Karpas-422 (cell line): ENCODE results near the gene HPCA. TPM values are rescaled to one million over a fixed set of nuclear protein-coding genes. Genes with fewer than 3 reads are reported as not detected.
A peak's percentile ranks its signal among the peaks of the same experiment; 100 is the strongest.
"Not testable (repeated sequence)": the region's sequence is repeated elsewhere in the genome, so short reads cannot be mapped to it uniquely, and the experiment has no call there.

Source experiments
- DNase-seq: peaks from one replicate; pipeline ENCODE4 v3.0.0-alpha.2; 2015
- H2AFZ ChIP-seq: fragments of 200-600 bp; sonication (generic); 2 replicates; pipeline ENCODE4 v1.6.1; 2014; ENCODE audit warnings: antibody characterized with exemption, low read length, mixed read lengths
- H3K27ac ChIP-seq: fragments of 200-600 bp; sonication (generic); 2 replicates; pipeline ENCODE4 v1.5.1; 2014; ENCODE audit warnings: mild to moderate bottlenecking, low read length, moderate library complexity
- H3K27me3 ChIP-seq: fragments of 200-600 bp; sonication (generic); 2 replicates; pipeline ENCODE4 v1.6.1; 2014; ENCODE audit warnings: low read length, mixed read lengths
- H3K36me3 ChIP-seq: fragments of 200-600 bp; sonication (generic); 2 replicates; pipeline ENCODE4 v1.6.1; 2014; ENCODE audit warnings: low read length, mixed read lengths; ENCODE audit not compliant: insufficient read depth
- H3K4me1 ChIP-seq: fragments of 200-600 bp; sonication (generic); 2 replicates; pipeline ENCODE4 v1.6.1; 2014; ENCODE audit warnings: mild to moderate bottlenecking, low read length, mixed read lengths
- H3K4me2 ChIP-seq: fragments of 200-600 bp; sonication (generic); 2 replicates; pipeline ENCODE4 v1.6.1; 2014; ENCODE audit warnings: low read length, low read depth, mild to moderate bottlenecking; ENCODE audit not compliant: poor library complexity, severe bottlenecking
- H3K4me3 ChIP-seq: fragments of 200-600 bp; sonication (generic); 2 replicates; pipeline ENCODE4 v1.5.1; 2014; ENCODE audit warnings: mild to moderate bottlenecking, antibody characterized with exemption, low read length, mixed read lengths
- H3K79me2 ChIP-seq: fragments of 200-600 bp; sonication (generic); 2 replicates; pipeline ENCODE4 v1.6.1; 2014; ENCODE audit warnings: mild to moderate bottlenecking, low read length, mixed read lengths
- H3K9ac ChIP-seq: fragments of 200-600 bp; sonication (generic); 2 replicates; pipeline ENCODE4 v1.6.0; 2014; ENCODE audit warnings: low read length
- H3K9me2 ChIP-seq: fragments of 200-600 bp; sonication (generic), shearing (Covaris generic); replicated peaks from 2 replicates; pipeline ENCODE4 v1.6.0; 2014; ENCODE audit warnings: mild to moderate bottlenecking, low read length, moderate library complexity; ENCODE audit not compliant: insufficient read depth
- H3K9me3 ChIP-seq: fragments of 300-700, 200-600 bp; sonication (generic); 2 replicates; pipeline ENCODE4 v1.6.1; 2014; ENCODE audit warnings: low read length, mixed read lengths
- H4K20me1 ChIP-seq: fragments of 200-600 bp; sonication (generic); 2 replicates; pipeline ENCODE4 v1.6.1; 2014; ENCODE audit warnings: mild to moderate bottlenecking, antibody characterized with exemption, low read length, low read depth; ENCODE audit not compliant: insufficient read depth
- total RNA-seq: library from RNA; depleted of rRNA; stranded (reverse); fragments of >200 nt; shearing (Covaris generic); gene quantifications from 2 replicates; pipeline ENCODE4 v1.2.3, GENCODE V29; 2014; ENCODE audit warnings: low replicate concordance

HPCA gene
- total RNA-seq, 1 experiment from 2014 or later = not detected

- Histone ChIP-seq H3K36me3 (no peaks in the 10 kb centered on the region), H3K27me3 (no peaks in the 10 kb centered on the region), H3K9ac (peak within 1 kb of the TSS; percentile 30; the same call in 1 of the 2 replicates), H2AFZ (no peak within 1 kb of the TSS), H4K20me1 (no peaks in the 10 kb centered on the region), H3K4me2 (peak within 1 kb of the TSS; percentile 38), H3K4me1 (no peaks in the 10 kb centered on the region), H3K4me3 (peak within 1 kb of the TSS; percentile 44; the same call in 1 of the 2 replicates), H3K9me3 (no peaks in the 10 kb centered on the region), H3K79me2 (no peaks in the 10 kb centered on the region), H3K9me2 (no peaks in the 10 kb centered on the region), H3K27ac (no peak within 1 kb of the TSS)
- DNase-seq = no peak
Observed at GRCh38 chr1:32900956-32901822, 14.9 kb downstream of the HPCA start, which contains the start of gene TMEM54. Gene TMEM54 (minus strand): TSS chr1:32901389. CDS start chr1:32901238, 151 bp downstream.

GRCh38 chr1:32901823-32902534 lies 15.7 kb downstream of the HPCA start:
- Histone ChIP-seq H3K9me3 (no peaks in the 10 kb centered on the region), H4K20me1 (no peaks in the 10 kb centered on the region), H3K27ac (no peak overlapping the region), H3K9me2 (no peaks in the 10 kb centered on the region), H3K36me3 (no peaks in the 10 kb centered on the region), H3K27me3 (no peaks in the 10 kb centered on the region), H3K4me1 (no peaks in the 10 kb centered on the region), H3K79me2 (no peaks in the 10 kb centered on the region), H3K4me3 (peak overlapping the region; percentile 10; the same call in 1 of the 2 replicates), H3K4me2 (no peak overlapping the region), H3K9ac (no peak overlapping the region), H2AFZ (no peak overlapping the region)
- no peak for DNase-seq

- H3K9me2 ChIP-seq = no peaks in the 10 kb centered on the region
- H3K36me3 ChIP-seq = no peaks in the 10 kb centered on the region
- no peaks in the 10 kb centered on the region for H3K4me1 ChIP-seq
- no peak overlapping the region for H2AFZ ChIP-seq
- no peaks in the 10 kb centered on the region for H3K9me3 ChIP-seq
- H4K20me1 ChIP-seq = no peaks in the 10 kb centered on the region
- H3K4me3 ChIP-seq = no peak overlapping the region
- H3K27me3 ChIP-seq = no peaks in the 10 kb centered on the region
- DNase-seq = no peak
- no peaks in the 10 kb centered on the region for H3K79me2 ChIP-seq
- H3K4me2 ChIP-seq = no peak overlapping the region
- H3K27ac ChIP-seq = no peak overlapping the region
- no peak overlapping the region for H3K9ac ChIP-seq
Observed at GRCh38 chr1:32902535-32902920, 16.2 kb downstream of the HPCA start.

GRCh38 chr1:32903991-32904785 lies 17.9 kb downstream of the HPCA start:
- Histone ChIP-seq H3K27ac (no peak overlapping the region), H2AFZ (no peak overlapping the region), H3K36me3 (no peaks in the 10 kb centered on the region), H3K4me3 (no peak overlapping the region), H3K9ac (no peak overlapping the region), H3K9me2 (no peaks in the 10 kb centered on the region), H3K27me3 (no peaks in the 10 kb centered on the region), H3K9me3 (no peaks in the 10 kb centered on the region), H3K79me2 (no peaks in the 10 kb centered on the region), H3K4me2 (no peak overlapping the region), H3K4me1 (no peaks in the 10 kb centered on the region), H4K20me1 (no peaks in the 10 kb centered on the region)
- DNase-seq = no peak

- no peaks in the 10 kb centered on the region for H3K79me2 ChIP-seq
- H3K4me3 ChIP-seq = no peak overlapping the region
- H3K9me2 ChIP-seq = no peaks in the 10 kb centered on the region
- no peaks in the 10 kb centered on the region for H3K9me3 ChIP-seq
- H3K27me3 ChIP-seq = no peaks in the 10 kb centered on the region
- no peaks in the 10 kb centered on the region for H3K36me3 ChIP-seq
- no peak for DNase-seq
- no peak overlapping the region for H3K9ac ChIP-seq
- H3K4me2 ChIP-seq = no peak overlapping the region
- no peaks in the 10 kb centered on the region for H4K20me1 ChIP-seq
- no peak overlapping the region for H3K27ac ChIP-seq
- no peaks in the 10 kb centered on the region for H3K4me1 ChIP-seq
- no peak overlapping the region for H2AFZ ChIP-seq
Observed at GRCh38 chr1:32904797-32905196, 18.5 kb downstream of the HPCA start.

GRCh38 chr1:32905588-32905987 lies 19.3 kb downstream of the HPCA start:
- H3K79me2 ChIP-seq, H3K9ac ChIP-seq, H3K27ac ChIP-seq: not testable (repeated sequence)

GRCh38 chr1:32906654-32907053 lies 20.4 kb downstream of the HPCA start:
- H3K9me3 ChIP-seq = no peaks in the 10 kb centered on the region

More at GRCh38 chr1:32905588-32905987, 19.3 kb downstream of the HPCA start:
- not testable (repeated sequence) for H3K36me3 ChIP-seq, H3K4me2 ChIP-seq, DNase-seq, H3K4me1 ChIP-seq, H3K27me3 ChIP-seq, H2AFZ ChIP-seq, H3K9me2 ChIP-seq, H3K9me3 ChIP-seq, H3K4me3 ChIP-seq, H4K20me1 ChIP-seq

GRCh38 chr1:32907435-32907834 lies 21.1 kb downstream of the HPCA start:
- no peak for DNase-seq
- no peak overlapping the region for H3K9ac ChIP-seq
- no peak overlapping the region for H3K4me2 ChIP-seq
- no peaks in the 10 kb centered on the region for H3K36me3 ChIP-seq
- H2AFZ ChIP-seq = no peak overlapping the region
- H3K9me2 ChIP-seq = no peaks in the 10 kb centered on the region
- no peaks in the 10 kb centered on the region for H3K27me3 ChIP-seq
- no peaks in the 10 kb centered on the region for H3K79me2 ChIP-seq
- H3K4me3 ChIP-seq = no peak overlapping the region
- no peak overlapping the region for H3K27ac ChIP-seq
- no peaks in the 10 kb centered on the region for H3K4me1 ChIP-seq
- H3K9me3 ChIP-seq = no peaks in the 10 kb centered on the region
- H4K20me1 ChIP-seq = no peaks in the 10 kb centered on the region

More at GRCh38 chr1:32906654-32907053, 20.4 kb downstream of the HPCA start:
- H3K4me2 ChIP-seq = no peak overlapping the region
- H3K9me2 ChIP-seq = no peaks in the 10 kb centered on the region
- no peak for DNase-seq
- H4K20me1 ChIP-seq = no peaks in the 10 kb centered on the region
- no peak overlapping the region for H3K9ac ChIP-seq
- H3K27me3 ChIP-seq = no peaks in the 10 kb centered on the region
- no peak overlapping the region for H2AFZ ChIP-seq
- no peaks in the 10 kb centered on the region for H3K79me2 ChIP-seq
- no peak overlapping the region for H3K4me3 ChIP-seq
- H3K27ac ChIP-seq = no peak overlapping the region
- no peaks in the 10 kb centered on the region for H3K4me1 ChIP-seq
- no peaks in the 10 kb centered on the region for H3K36me3 ChIP-seq
